ENCODE results near the gene FOXQ1. TPM values are rescaled to one million over a fixed set of nuclear protein-coding genes. Genes with fewer than 3 reads are reported as not detected.

Gene FOXQ1
- total RNA-seq, 1 donor from 2014 or later = not detected

DNA sequence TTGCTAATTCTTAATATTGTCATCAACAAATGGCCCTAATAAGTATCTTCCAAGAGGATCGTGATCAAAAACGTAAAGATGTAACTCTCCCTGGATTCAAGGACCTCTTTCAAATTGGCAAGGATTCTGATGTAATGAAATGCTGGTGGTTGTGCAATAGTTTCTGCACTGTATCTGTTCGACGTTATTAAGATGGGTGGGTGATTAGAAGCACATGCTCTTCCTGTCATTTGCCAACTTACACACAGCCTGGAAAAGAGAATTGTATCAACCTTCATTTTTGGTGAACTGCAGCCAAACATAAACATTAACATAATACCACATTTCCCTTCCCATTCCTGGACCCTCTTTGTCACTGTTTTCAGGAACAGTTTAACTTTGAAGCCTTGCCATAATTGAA is 9.8 kb downstream of the FOXQ1 start:
- intact Hi-C loops (cut with micrococcal nuclease) = no loop called here
- ATAC-seq (ENCODE audit: low read depth) = no peak
- H3K36me3 Mint-ChIP-seq (ENCODE audit: low read depth) = no peaks in the 10 kb centered on the region
- no peak for DNase-seq
- no peak overlapping the region for H3K27ac Mint-ChIP-seq
- POLR2A ChIA-PET = no interaction called here
- no peaks in the 10 kb centered on the region for H3K9me3 Mint-ChIP-seq
- no peak overlapping the region for H3K4me3 Mint-ChIP-seq
- H3K4me1 Mint-ChIP-seq = no peaks in the 10 kb centered on the region
- H3K27me3 Mint-ChIP-seq = peaks cover 36% of the 10 kb centered on the region
- CTCF ChIA-PET = no interaction called here
- TF ChIP-seq, protein P1, sequence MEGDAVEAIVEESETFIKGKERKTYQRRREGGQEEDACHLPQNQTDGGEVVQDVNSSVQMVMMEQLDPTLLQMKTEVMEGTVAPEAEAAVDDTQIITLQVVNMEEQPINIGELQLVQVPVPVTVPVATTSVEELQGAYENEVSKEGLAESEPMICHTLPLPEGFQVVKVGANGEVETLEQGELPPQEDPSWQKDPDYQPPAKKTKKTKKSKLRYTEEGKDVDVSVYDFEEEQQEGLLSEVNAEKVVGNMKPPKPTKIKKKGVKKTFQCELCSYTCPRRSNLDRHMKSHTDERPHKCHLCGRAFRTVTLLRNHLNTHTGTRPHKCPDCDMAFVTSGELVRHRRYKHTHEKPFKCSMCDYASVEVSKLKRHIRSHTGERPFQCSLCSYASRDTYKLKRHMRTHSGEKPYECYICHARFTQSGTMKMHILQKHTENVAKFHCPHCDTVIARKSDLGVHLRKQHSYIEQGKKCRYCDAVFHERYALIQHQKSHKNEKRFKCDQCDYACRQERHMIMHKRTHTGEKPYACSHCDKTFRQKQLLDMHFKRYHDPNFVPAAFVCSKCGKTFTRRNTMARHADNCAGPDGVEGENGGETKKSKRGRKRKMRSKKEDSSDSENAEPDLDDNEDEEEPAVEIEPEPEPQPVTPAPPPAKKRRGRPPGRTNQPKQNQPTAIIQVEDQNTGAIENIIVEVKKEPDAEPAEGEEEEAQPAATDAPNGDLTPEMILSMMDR (IDR thresholded peaks at IDR 0.05) = no peak

DNA sequence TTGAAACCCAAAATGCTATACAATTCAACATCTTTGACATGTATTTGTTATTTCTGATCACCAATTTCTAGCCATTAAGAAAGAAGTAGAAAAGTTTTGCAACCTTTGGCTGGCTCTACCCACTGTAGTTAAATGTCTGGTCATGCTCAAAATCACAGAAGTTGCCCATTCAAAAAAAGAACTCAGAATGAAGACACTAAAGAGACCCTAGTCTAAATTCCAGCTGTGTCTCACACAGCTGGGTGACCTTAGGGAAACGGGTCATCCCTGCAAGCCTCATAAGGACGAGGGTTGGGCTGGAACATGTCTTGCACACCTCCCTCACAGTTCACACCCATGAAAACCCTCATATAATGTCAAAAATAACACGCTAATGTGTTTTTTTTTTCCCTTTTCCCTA is 10.3 kb downstream of the FOXQ1 start:
- TF ChIP-seq, protein P1 (IDR thresholded peaks at IDR 0.05) = no peak
- intact Hi-C loops (cut with micrococcal nuclease) = no loop called here
- Mint-ChIP-seq H3K4me3 (no peak overlapping the region), H3K27me3 (peaks cover 39% of the 10 kb centered on the region), H3K36me3 (ENCODE audit: low read depth) (no peaks in the 10 kb centered on the region), H3K27ac (no peak overlapping the region), H3K9me3 (no peaks in the 10 kb centered on the region), H3K4me1 (no peaks in the 10 kb centered on the region)
- CTCF ChIA-PET = no interaction called here
- ATAC-seq (ENCODE audit: low read depth) (no peak), DNase-seq (no peak)
- POLR2A ChIA-PET = no interaction called here

DNA sequence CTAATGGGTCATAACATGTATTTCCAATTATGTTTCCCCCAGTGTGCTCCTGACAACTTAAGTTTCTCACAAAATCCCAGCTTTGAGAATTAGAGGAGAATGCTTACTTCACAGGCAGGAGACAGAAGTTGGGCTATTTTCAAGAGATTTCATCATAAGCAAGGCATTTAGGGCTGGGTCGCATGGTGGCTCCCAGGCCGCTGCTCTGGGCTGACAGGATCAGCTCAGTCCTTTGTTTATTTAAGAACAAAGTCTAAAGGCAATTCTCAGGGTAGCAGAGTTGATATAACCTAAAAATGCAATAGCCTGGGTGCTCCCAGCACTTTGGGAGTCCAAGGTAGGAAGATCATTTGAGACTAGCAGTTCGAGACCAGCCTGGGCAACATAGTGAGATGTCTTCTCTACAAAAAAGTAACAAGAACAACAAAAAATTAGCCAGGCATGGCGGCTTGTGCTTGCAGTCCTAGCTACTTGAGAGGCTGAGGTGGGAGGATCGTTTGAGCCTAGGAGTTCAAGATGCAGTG is 10.9 kb downstream of the FOXQ1 start:
- Mint-ChIP-seq H3K9me3 (no peaks in the 10 kb centered on the region), H3K36me3 (ENCODE audit: low read depth) (no peaks in the 10 kb centered on the region), H3K4me1 (no peaks in the 10 kb centered on the region), H3K27me3 (peaks cover 44% of the 10 kb centered on the region), H3K4me3 (no peak overlapping the region), H3K27ac (no peak overlapping the region)
- ChIA-PET POLR2A (no interaction called here), CTCF (no interaction called here)
- intact Hi-C loops (cut with micrococcal nuclease) = no loop called here
- DNase-seq (no peak), ATAC-seq (ENCODE audit: low read depth) (no peak)
- TF ChIP-seq, protein P1 (IDR thresholded peaks at IDR 0.05) = no peak

DNA sequence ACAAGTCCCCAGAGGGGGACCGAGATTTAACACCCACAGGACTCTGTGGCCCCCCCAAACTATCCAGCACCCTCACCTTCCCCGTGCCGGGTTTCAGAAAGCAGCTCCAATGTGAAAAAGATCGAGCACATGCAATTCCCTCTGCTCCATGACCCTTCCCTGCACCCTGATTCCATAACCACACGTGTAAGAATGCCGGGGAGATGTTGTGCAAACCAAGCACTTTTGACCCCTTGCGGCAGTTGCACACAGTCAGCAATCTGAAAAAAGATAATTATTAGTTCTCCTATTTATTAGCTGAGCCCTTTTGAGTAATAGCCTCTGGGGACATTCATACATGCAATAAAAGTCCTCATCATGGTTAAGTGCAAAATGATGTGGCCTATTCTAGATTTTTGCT is 13.0 kb downstream of the FOXQ1 start:
- CTCF ChIA-PET = no interaction called here
- POLR2A ChIA-PET = no interaction called here
- no peak for ATAC-seq (ENCODE audit: low read depth)
- Mint-ChIP-seq H3K4me1 (no peaks in the 10 kb centered on the region), H3K4me3 (no peak overlapping the region), H3K36me3 (ENCODE audit: low read depth) (no peaks in the 10 kb centered on the region), H3K9me3 (peaks cover 3% of the 10 kb centered on the region), H3K27ac (no peak overlapping the region), H3K27me3 (peaks cover 39% of the 10 kb centered on the region)
- TF ChIP-seq, protein P1 (IDR thresholded peaks at IDR 0.05) = no peak
- DNase-seq = no peak
- intact Hi-C loops (cut with micrococcal nuclease) = no loop called here

DNA sequence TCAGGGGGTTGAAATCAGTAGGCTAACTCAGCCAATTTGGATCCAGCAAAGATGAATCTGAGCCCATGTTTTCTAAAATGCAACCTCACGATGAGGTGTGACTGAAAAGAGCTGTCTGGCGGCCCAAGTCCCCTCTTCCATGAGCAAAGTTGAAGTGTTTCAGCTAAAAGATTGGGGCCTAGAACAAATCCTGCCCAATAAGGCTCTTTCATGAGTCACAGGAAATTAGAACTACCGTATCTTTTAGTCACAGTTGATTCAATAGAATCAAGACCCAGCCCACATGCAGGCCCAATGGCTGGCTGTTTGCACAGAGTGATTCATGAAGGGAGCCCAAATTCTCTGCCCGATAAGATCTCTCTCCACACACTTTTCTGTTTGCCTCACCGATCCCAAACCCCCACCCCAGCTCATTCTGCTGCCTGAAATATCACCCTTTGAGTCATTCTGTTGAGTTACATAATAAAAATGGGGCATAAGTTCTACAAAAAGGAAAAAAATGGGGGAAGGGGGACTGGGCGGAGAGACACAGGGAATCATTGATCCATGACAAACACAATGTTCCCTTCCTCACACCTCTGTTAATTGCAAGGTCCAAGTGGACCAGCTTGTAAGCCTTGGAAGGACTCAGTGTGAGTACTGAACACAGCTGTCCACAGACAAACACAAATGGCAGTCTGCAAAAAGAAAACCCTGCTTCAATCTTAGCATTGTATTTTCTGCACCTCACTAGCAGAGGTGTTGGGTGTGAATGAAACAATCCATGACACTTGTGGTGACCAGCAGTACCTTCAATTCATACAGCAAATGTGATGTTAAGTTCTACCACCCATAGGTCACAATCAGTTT is 13.8 kb downstream of the FOXQ1 start:
- peaks cover 10% of the 10 kb centered on the region for H3K9me3 Mint-ChIP-seq

More for the DNA sequence above, 13.8 kb downstream of the FOXQ1 start:
- ATAC-seq (ENCODE audit: low read depth) (no peak), DNase-seq (no peak)
- no peaks in the 10 kb centered on the region for H3K36me3 Mint-ChIP-seq (ENCODE audit: low read depth)
- H3K4me1 Mint-ChIP-seq = no peaks in the 10 kb centered on the region
- peaks cover 39% of the 10 kb centered on the region for H3K27me3 Mint-ChIP-seq
- TF ChIP-seq, protein P1 (IDR thresholded peaks at IDR 0.05) = no peak
- ChIA-PET CTCF (interaction anchor here (0.6 kb wide), 1 partner anchor 791 kb away, joined by 3 read pairs; no protein-coding TSS in a partner anchor), POLR2A (no interaction called here)
- no peak overlapping the region for H3K27ac Mint-ChIP-seq
- intact Hi-C loops (cut with micrococcal nuclease) = no loop called here
- no peak overlapping the region for H3K4me3 Mint-ChIP-seq

Data from activated B cell treated with CpG ODN at 0.5 μM for 24 hours (primary cell).